Bladder microvascular endothelial cell (primary cell): ENCODE results near the gene CDHR1. TPM values are rescaled to one million over a fixed set of nuclear protein-coding genes. Genes with fewer than 3 reads are reported as not detected.

Experiments
- total RNA-seq: library from RNA; depleted of rRNA; stranded (reverse); fragments of >200 nt; gene quantifications from 2 replicates; pipeline ENCODE4 v1.2.3, GENCODE V29; 2014

Gene CDHR1
- total RNA-seq, result under 0.01 and 0.13 TPM in 2 replicates

GRCh38 chr10:84194424-84195043, at the start of gene CDHR1:
CDHR1 (plus strand) TSS chr10:84194537; CDS start chr10:84194761, 224 bp downstream.

GRCh38 chr10:84173501-84173929, 20.8 kb upstream of the CDHR1 start, which contains the start of gene GPR15LG:
GPR15LG (plus strand) TSS chr10:84173801; CDS start chr10:84173852, 51 bp downstream.

DNA sequence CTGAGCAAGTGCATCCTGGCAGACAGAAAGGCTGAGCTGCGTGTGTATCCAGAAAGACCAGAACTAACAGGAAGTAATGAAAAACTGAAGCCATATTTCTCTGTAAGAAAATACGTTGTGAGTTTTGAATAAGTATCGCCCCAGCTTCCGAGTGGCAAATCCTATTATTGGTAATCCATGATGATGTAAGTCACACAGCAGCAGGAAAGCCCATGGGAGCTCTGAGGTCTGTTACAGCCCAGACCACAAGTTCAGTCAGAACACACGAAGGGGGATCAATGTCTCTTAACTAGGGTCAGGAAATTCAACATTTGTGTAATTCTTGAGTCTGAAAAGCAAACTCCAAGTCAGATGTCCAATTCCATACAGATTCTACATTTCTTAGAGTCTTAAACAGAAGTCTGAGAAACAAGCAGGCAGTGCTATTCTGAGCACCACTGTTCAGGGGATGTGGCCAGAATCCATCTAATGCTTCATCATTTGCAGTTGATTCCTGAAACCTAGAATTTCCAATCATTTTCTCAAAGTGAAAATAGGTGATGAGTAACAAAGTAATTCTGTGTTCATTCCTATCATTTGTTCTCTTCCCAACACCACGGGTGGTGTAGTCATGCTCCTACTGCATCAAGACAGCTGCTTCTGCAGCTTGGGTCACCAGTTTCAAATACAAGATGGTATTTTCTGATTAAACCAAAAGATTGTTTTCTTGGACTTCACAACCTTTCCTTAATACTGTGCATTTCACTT, 31.3 kb downstream of the CDHR1 start, which contains the start of gene LRIT2:
Gene LRIT2, minus strand, starts transcription at position 118 of the 747 bp plus-strand sequence. Its CDS starts 24 bp downstream, at position 94.

GRCh38 chr10:84241185-84241790, 47.0 kb downstream of the CDHR1 start, which contains the start of gene LRIT1:
LRIT1 (minus strand) TSS chr10:84241546; CDS start chr10:84241439, 107 bp downstream.

GRCh38 chr10:84244651-84245270, 50.4 kb downstream of the CDHR1 start, which contains the start of gene RGR:
RGR (plus strand) TSS chr10:84245053; CDS start chr10:84245091, 38 bp downstream.

Other genes starting within 250 kb of the CDHR1 start
- 140 and 165 TPM in 2 replicates for gene GHITM, start 55.0 kb upstream of the CDHR1 start, total RNA-seq
- not detected in 2 replicates for gene GPR15LG, start 20.7 kb upstream of the CDHR1 start, total RNA-seq
- gene LRIT2, start 31.0 kb downstream of the CDHR1 start, total RNA-seq, result not detected in 2 replicates
- not detected in 2 replicates for gene LRIT1, start 47.0 kb downstream of the CDHR1 start, total RNA-seq
- not detected in 2 replicates for gene RGR, start 50.5 kb downstream of the CDHR1 start, total RNA-seq
- 11.2 and 45.4 TPM in 2 replicates for gene CCSER2, start 134.1 kb downstream of the CDHR1 start, total RNA-seq